Measurements from ENCODE around the gene LRP11. TPM values are rescaled to one million over a fixed set of nuclear protein-coding genes. Genes with fewer than 3 reads are reported as not detected.

The LRP11 gene
- polyA plus RNA-seq (2011; rRNA removed) (57.7 and 59.2 TPM in 2 replicates), polyA plus RNA-seq (2017; fragmentation: RNase III; extraction: RNeasy Plus Mini Kit Qiagen cat#74134 plus additional on column Dnase treatment) (37.4 to 53.8 TPM (median 48.9 TPM) in 3 replicates), polyA minus RNA-seq (2011; rRNA and poly(A)+ RNA removed) (78.1 and 98.4 TPM in 2 replicates)
- 21.1 and 28.5 TPM in 2 replicates for polyA plus RNA-seq (2012; cell fraction: cytosol; rRNA removed)
- 18.2 and 23.9 TPM in 2 replicates for polyA plus RNA-seq (2012; cell fraction: nucleus; rRNA removed)

DNA sequence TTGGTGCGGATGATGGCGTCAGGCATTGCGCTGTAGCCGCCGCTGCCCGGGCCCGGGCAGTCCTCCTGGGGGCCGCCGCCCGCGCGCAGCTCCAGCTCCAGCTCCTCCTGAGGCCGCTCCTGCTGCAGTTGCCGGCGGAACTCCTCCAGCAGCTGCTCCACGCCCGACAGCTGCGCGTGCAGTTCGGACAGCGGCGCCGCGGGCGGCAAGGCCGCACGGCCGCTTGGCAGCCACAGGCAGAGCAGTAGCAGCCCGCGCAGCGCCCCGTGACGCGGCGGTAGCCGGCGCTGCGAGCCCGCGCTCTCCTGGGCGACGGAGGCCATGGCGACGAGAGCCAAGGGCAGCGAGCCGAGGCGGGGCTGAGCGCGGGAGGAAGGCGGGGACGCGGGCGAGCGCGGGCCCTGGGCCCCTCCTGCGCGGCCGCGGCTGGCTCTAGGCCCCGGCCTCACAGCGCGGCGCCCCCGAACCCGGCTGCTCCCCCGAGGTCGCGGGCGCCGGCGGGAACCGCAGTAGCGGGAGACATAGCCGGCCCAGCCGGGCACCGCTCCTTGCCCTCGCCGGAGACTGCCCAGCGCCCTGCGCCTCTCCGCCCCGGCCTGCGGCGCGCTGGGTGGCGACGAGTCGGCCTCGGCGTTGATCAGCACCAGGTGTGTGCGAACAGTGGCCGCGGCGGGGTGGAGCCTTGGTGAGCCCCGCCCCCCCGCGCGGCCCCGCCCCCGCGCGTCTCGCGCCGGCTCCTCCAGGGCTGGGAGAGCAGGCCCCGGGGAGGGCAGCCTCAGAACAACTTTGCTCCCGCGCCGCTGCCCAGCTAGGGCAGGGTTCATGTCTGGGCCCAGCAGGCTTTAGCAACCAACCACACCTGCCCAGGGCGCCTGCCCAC lies at the start of gene LRP11:
TSS of gene LRP11 (minus strand) at position 662 of the 880 bp plus-strand sequence. CDS start at position 323, 339 bp downstream.
- FAIRE-seq: no peak
- no peak for TF ChIP-seq ZNF302 (CRISPR knock-in tag; IDR thresholded peaks at IDR 0.05)
- no peak for TF ChIP-seq RCOR1 (IDR thresholded peaks at IDR 0.05; ENCODE audit: low read depth, low read length)
- 0 out of 2 replicates have a peak, but pooled peaks have one; percentile 34 for TF ChIP-seq PHF8 (IDR thresholded peaks at IDR 0.05; ENCODE audit: borderline replicate concordance, low read depth)
- TF ChIP-seq POLR2A (IDR thresholded peaks at IDR 0.05; ENCODE audit: low read length): peak; percentile 61
- no peak for TF ChIP-seq KDM5A (IDR thresholded peaks at IDR 0.05)
- no peak for TF ChIP-seq HDAC2 (IDR thresholded peaks at IDR 0.05)
- TF ChIP-seq SMC3 (IDR thresholded peaks at IDR 0.05): no peak; the same call in 2 of the 3 replicates
- TF ChIP-seq REST (IDR thresholded peaks at IDR 0.05): peak; percentile 81
- no peak for TF ChIP-seq CBX8 (IDR thresholded peaks at IDR 0.05)
- TF ChIP-seq POLR2AphosphoS2 (conservative IDR thresholded peaks at IDR 0.05; ENCODE audit: low read length): no peak
- no peak for TF ChIP-seq RNF2 (IDR thresholded peaks at IDR 0.05; ENCODE audit: borderline replicate concordance, low read depth)
- TF ChIP-seq FOXS1 (CRISPR knock-in tag; IDR thresholded peaks at IDR 0.05): no peak
- no peak for TF ChIP-seq CBX2 (IDR thresholded peaks at IDR 0.05; ENCODE audit: borderline replicate concordance, low read depth)
- TF ChIP-seq, protein P1, sequence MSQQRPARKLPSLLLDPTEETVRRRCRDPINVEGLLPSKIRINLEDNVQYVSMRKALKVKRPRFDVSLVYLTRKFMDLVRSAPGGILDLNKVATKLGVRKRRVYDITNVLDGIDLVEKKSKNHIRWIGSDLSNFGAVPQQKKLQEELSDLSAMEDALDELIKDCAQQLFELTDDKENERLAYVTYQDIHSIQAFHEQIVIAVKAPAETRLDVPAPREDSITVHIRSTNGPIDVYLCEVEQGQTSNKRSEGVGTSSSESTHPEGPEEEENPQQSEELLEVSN (IDR thresholded peaks at IDR 0.05; ENCODE audit: borderline replicate concordance, low read depth): 0 out of 2 replicates have a peak, but pooled peaks have one; percentile 18
- peak in 1 of 2 experiments; percentile 76; a peak in 2 of 5 replicates for TF ChIP-seq JUN (IDR thresholded peaks at IDR 0.05)
- no peak for TF ChIP-seq FOSB (CRISPR knock-in tag; IDR thresholded peaks at IDR 0.05)
- peak; percentile 39 for TF ChIP-seq MAX (IDR thresholded peaks at IDR 0.05)
- no peak for TF ChIP-seq KDM1A (IDR thresholded peaks at IDR 0.05; ENCODE audit: low read depth)
- TF ChIP-seq, protein P2, sequence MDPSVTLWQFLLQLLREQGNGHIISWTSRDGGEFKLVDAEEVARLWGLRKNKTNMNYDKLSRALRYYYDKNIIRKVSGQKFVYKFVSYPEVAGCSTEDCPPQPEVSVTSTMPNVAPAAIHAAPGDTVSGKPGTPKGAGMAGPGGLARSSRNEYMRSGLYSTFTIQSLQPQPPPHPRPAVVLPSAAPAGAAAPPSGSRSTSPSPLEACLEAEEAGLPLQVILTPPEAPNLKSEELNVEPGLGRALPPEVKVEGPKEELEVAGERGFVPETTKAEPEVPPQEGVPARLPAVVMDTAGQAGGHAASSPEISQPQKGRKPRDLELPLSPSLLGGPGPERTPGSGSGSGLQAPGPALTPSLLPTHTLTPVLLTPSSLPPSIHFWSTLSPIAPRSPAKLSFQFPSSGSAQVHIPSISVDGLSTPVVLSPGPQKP (IDR thresholded peaks at IDR 0.05; ENCODE audit: low read depth, low read length): no peak
- TF ChIP-seq, protein P3, sequence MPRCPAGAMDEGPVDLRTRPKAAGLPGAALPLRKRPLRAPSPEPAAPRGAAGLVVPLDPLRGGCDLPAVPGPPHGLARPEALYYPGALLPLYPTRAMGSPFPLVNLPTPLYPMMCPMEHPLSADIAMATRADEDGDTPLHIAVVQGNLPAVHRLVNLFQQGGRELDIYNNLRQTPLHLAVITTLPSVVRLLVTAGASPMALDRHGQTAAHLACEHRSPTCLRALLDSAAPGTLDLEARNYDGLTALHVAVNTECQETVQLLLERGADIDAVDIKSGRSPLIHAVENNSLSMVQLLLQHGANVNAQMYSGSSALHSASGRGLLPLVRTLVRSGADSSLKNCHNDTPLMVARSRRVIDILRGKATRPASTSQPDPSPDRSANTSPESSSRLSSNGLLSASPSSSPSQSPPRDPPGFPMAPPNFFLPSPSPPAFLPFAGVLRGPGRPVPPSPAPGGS (IDR thresholded peaks at IDR 0.05): 0 out of 3 replicates have a peak, but pooled peaks have one; percentile 68
- Histone ChIP-seq H3K4me2 (peak within 1 kb of the TSS; percentile 92), H3K4me3 (peak within 1 kb of the TSS; percentile 65), H3K9me3 (no peaks in the 10 kb centered on the region), H3K27ac (peak within 1 kb of the TSS; percentile 96 to 99), H3K4me1 (peaks cover 57% of the 10 kb centered on the region)
- peak; percentile 82 to 87 for DNase-seq (ENCODE audit: low read depth in 1 of 2, low spot score in 1 of 2)
- ChIA-PET CTCF (interaction anchor here (0.6 to 5.0 kb wide), 16 partner anchors 7 to 318 kb away, joined by 3 to 51 read pairs (median 3); partner anchors contain the start of genes PPIL4 and RAET1E), POLR2A (interaction anchor here (0.7 to 2.5 kb wide), 6 partner anchors 9 to 25 kb away, joined by 3 to 8 read pairs (median 6); no protein-coding TSS in a partner anchor)
- peak; percentile 87 to 91 for ATAC-seq
- WGBS (ENCODE audit: missing lambda C conversion rate): no CpG with 5 or more reads among the region's 110 CpGs

All from A549 (cell line).